Stimulated activated CD8-positive, alpha-beta memory T cell treated with anti-CD3 and anti-CD28 coated beads, Interleukin-2, amount 100 ng/mL, for 1 hour (primary cell): ENCODE measurements around the gene NQO1.

Experiments used
- DNase-seq, 2 donors: peaks; one replicate each; pipeline ENCODE4 v3.0.0-alpha.2; 2020; ENCODE audit warnings: low read depth in 2 of 2

NQO1 gene

DNA sequence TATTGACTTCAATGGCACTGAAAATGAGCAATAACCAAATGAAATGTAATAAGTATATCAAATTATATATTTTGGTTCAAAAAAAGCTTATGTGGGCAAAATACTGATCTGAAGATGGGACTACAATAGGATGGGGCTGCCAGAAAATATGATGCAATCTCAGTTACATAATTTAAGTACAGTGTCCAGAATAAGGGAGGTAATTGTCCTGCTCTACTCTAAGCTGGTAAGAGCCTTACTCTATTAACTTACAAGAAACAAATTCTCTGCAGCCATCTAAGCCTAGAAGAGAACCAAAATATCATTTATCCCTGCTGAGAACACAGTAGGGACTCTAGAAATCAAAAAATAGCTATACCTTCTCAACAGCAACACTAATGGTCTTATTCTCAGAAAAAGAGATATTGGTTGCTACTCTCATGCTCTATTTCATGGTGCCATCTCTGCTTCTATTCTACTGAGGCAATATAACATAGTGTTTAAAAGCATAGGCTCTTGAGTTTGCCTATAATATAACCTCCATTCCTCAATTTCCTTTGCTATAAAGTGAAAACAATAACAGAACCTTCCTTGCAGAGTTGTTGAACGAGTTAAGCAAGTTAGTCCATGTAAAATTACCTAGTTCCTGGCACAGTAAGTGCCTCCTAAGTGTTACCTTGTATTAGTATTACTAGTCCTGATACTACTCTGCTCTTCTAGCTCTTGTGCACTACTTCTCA is 19.9 kb downstream of the NQO1 start:
- no peak for DNase-seq

DNA sequence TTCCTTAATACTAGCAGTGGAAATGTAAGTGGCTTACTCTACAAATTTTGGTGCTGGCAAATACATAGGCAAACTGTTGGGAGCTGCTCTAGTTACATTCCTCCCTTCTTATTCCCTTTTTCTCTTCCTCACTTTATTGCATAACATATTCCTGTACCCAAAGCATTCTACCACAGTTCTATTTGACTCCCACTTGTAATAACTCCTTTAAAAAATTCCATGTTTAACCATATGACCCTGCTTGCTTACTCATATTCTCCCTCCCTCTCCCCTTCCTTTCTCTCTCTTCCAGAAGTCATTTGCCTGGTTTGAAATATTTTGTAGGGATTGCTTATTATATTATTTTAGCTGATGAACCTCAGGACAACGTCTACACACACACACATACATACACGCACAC is 22.7 kb downstream of the NQO1 start:
- DNase-seq, result no peak

DNA sequence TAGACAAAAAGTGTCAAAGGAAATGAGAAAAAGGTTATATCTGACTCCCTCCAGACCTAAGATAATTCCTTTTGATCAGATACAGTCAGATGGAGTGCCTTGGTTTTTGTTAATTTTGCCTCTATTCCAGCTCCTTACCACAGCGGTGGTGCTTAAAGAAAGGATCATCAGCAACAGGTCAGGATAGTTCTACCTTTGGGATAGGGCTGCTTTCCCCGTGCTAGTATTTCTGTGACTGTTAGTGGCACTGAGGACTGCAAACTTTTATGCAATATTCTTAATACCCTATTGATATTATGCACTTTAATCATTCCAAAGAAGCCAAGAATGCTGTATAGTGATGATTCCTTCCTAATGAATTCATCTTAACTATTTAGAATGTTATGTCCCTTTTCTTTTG is 24.5 kb downstream of the NQO1 start:
- DNase-seq, result no peak

DNA sequence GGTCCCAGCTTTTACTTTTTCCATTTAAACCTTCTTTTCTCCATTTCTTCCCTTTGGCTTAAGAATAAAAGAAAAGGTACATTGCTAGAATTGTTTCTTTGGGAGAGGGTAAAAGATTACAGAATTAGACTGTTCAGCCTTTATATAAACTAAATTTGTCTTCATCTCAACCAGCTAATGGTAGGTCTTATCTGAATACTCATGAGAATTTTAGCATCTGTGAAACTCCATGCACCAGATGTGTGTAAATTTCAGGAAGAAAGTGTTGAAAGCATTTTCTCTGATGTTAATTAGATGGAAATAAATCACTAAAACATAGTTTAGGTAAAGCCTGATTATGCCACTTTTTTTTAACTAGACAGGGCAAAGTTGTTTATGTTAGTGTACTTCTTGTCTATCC is 24.9 kb downstream of the NQO1 start:
- no peak for DNase-seq

DNA sequence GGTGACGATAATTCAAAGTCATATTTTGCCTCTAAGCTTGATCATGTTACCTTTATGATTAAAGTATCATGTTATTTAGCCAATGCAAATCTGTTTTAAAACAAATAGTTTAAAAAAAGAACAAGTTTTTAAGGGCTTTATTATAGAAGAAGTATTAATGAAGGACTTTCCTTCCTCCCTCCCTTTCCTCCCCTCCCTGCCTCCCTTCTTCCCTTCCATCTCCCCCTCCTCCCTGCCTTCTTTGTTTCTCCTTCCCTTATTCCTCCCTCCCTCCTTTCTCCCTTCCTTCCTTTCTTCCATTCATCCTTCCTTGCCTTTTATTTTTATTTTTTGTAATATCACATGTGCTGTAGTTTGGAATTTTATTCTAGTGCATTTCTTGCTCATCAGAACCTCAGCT is 26.4 kb downstream of the NQO1 start:
- DNase-seq, result no peak

DNA sequence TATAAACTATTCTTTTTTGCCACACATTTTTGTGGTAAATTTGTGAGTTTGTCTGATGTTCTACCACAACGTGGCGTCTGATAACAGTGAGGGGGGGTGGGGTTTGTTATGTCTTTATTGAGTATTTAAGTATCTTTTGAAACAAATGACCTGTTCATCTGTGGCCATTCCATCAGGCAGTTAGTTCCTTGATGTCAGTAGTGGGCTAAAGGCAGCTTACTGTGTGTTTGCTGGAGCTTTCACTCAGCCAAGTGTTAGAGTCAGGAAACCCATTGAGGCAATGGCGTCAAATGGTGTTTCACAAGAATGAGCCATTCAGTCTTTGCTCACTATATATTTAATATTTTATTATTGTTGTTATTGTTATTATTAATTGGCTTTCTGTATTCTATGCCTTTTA is 28.0 kb downstream of the NQO1 start:
- DNase-seq, result no peak

DNA sequence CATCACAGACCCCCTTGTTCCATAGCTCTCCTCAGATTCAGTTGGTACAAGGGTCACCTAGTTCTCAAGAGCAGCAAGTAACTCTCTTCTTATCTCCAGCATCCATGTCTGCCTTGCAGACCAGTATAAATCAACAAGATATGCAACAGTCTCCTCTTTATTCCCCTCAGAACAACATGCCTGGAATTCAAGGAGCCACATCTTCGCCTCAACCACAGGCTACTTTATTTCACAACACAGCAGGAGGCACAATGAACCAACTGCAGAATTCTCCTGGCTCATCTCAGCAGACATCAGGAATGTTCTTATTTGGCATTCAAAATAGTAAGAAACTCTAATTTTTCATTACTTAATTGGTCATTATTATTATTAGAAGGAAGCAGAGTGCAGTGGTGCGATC is 32.4 kb downstream of the NQO1 start:
- no peak for DNase-seq

DNA sequence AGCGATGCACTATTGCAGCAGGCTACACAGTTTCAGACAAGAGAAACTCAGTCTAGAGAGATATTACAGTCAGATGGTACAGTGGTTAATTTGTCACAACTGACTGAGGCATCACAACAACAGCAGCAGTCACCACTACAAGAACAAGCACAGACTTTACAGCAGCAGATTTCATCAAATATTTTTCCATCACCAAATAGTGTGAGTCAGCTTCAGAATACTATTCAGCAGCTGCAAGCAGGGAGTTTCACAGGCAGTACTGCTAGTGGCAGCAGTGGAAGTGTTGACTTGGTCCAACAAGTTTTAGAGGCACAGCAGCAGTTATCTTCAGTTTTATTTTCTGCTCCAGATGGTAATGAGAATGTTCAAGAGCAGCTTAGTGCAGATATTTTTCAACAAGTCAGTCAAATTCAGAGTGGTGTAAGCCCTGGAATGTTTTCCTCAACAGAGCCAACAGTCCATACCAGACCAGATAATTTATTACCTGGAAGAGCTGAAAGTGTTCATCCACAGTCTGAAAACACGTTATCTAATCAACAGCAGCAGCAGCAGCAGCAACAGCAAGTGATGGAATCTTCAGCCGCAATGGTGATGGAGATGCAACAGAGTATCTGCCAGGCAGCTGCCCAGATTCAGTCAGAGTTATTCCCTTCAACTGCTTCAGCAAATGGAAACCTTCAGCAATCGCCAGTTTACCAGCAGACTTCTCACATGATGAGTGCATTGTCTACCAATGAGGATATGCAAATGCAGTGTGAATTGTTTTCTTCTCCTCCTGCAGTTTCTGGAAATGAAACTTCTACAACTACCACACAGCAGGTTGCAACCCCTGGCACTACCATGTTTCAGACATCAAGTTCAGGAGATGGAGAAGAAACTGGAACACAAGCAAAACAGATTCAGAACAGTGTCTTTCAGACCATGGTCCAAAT is 34.1 kb downstream of the NQO1 start:
- DNase-seq, result no peak

DNA sequence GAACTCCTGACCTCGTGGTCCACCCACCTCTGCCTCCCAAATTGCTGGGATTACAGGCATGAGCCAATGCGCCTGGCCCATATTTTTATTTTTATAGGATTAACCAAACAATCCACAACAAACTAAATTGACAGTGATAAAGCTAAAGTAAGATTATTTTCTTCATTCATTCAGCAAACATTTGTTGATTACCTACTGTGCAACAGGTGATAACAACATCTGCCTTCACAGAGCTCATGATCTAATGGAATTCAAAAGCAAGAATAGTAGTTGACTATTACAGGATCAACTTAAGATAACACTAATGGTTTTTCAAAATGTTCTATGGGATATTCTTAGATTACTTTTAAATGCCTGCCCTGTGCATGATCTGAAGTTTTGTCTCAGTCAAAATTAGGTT is 37.8 kb downstream of the NQO1 start:
- DNase-seq, result no peak

DNA sequence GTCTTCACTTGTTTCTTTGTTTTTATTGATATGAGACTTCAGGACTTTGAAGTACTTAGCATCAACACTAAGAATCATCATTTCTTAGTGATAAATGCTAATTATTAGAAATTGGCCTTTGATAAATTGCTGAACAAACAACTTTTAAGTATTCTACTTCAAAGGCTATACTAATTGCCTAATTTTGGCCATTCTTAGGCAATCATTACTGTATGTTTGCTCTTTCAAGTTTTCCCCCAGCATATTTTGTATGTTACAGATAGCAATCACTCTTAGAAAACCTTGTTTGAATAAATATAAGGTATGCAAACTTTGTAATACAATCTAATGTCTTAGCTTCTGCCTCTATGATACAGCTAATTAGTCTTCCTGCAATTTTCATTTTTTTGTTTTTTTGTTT is 46.0 kb downstream of the NQO1 start:
- no peak for DNase-seq

DNA sequence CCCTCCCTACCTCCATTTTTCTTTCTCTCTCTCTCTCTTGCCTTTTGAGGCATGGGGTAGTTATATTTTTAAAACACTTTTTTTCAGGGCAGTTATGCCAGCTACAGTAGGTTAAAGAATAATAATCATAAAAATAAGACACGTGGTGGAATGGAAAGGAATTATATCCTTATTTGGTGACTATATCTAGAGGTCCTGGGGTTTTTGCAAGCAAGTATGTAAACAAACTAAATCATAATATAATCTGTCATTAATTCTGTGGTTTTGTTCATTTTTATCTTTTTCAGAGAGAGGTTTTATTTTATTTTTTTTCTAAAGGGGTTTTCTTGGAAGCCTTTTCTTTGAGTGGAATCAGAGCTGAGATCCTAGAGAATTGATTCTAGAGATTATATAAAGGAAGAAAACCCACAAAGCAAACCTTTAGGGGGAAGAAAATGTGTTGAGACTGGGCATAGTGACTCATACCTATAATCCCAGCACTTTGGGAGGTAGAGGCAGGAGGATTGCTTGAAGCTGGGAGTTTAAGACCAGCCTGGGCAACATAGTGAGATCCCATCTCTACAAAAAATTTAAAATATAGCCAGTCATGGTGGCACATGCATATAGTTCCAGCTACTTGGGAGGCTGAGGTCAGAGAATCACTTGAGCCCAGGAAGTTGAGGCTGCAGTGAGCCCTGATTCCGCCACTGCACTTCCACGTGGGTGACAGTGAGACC is 53.2 kb downstream of the NQO1 start:
- no peak for DNase-seq

DNA sequence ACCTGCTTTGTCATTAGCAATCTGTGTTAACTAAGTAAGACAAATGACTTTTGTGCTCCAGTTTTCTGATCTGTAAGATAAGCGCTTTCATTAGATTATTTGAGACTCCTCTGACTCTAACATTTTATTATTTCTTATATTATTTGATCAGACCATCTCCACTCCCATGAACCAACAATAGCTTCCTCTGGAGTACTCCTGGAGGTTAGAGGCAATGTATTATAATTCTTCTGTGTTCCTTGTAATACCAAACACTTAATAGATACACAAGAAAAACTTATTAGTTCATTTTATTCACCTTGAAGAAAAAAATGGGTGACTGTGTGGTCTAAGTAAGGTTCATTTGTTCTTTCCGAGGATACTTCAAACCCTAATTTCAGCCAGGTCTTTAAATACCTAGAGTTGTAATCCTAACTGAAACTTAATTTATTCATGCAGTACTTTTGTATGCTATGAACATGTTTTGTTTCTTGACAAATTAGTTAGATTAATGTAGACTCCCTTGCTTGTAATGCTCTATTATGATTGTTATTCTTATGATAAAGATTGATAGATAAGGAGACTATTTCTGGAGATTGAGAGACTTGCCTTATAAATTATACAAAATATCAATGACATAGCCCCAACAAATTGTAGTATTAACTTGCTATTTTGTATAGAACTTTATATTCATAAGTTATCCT is 53.9 kb downstream of the NQO1 start:
- no peak for DNase-seq

DNA sequence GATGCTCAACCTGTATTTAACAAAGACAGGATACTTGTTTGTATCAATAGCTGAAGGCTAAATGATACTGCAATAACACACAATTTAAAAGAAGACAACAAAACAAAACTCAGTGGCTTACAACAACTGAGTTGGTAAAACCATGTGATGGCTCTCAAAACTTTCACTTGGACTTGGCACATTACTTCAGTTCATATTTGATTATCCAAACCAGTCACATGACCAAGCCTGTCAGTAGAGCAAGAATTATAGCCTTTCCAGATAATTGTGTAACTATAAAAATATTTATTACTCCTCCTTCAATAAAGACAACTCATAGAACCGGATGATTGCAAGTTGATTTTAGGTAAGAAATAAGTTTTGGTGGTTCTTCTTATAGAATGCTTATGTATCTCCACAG is 56.8 kb downstream of the NQO1 start:
- DNase-seq, result no peak

DNA sequence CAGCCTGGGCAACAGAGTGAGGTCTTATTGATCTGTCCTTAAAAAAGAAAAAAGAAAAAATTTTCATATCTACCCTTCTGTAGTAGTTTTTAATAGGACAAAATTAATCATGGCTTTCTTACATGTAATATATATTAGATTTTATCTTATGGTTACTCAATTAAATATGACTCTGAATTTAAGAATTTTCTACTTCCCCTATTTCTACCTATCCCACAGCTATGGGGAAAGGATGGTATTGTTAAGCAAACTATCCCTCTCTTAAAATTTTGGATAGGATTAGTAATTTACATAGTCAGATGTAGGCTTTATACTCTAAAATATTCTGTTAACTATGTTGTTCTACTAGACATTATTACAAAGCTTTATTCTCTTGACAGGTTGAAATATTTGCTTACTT is 62.5 kb downstream of the NQO1 start:
- no peak for DNase-seq

DNA sequence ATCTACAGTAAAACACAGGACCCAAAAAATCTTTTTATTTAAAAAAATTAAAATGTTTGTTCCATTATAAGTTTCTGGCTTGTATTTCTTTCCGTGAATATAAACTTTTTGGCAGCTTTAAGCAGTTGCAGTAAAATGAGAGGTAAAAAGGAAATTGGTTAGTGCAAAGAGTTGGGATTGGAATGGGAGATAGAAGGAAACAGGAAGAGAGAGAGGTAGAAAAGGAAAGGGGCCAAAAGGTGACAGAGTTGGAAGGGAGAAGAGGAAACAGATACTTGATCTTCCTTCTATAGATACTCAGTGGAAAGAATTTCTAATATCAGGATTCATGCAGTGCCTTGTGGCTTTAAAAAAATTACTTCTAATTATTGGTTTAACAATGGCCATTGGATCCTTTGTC is 63.5 kb downstream of the NQO1 start:
- no peak for DNase-seq

DNA sequence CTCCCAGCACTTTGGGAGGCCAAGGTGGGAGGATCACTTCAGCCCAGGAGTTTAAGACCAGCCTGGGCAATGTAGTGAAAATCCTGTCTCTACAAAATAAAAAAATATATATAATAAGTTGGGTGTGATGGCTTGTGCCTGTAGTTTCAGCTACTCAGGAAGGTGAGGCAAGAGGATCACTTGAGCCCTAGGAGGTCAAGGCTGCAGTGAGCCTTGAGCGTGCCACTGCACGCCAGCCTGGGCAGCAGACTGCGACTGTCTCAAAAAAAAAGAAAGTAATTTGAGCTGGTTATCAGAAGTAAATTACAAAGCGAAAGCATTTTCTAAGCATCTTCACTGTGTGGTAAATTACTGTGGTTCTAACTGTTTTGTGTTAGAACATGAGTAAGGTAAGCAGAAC is 66.2 kb downstream of the NQO1 start:
- DNase-seq, result no peak
